Measurements from ENCODE around the gene TUBB4B.
A peak's percentile ranks its signal among the peaks of the same experiment; 100 is the strongest.
"Not testable (repeated sequence)": the region's sequence is repeated elsewhere in the genome, so short reads cannot be mapped to it uniquely, and the experiment has no call there.

The TUBB4B gene

DNA sequence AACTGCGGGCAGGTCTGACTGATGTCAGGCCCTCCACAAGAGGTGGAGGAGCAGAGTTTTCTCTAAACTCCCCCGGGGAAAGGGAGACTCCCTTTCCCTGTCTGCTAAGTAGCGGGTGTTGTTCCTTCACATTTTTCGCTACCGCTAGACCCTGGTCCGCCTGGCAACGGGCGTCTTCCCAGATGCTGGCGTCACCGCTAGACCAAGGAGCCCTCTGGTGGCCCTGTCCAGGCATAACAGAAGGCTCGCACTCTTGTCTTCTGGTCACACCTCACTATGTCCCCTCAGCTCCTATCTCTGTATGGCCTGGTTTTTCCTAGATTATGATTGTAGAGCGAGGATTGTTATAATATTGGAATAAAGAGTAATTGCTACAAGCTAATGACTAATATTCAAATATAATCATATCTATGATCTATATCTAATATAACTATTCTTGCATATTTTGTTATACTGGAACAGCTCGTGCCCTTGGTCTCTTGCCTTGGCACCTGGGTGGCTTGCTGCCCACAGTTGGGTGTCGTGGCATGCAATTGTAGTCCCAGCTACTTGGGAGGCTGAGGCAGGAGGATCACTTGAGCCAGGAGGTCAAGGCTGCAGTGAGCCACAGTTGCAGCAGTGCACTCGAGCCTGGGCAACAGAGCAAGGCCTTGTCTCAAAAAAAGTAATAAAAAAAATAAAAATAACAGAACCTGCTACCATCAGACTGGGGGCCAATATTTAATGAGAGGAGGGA is 21.3 kb downstream of the TUBB4B start:
- not testable (repeated sequence) for H3K4me1 ChIP-seq (ENCODE audit: insufficient read depth, low read length, severe bottlenecking); H3K9me3 ChIP-seq (ENCODE audit: low read length); H2AFZ ChIP-seq (ENCODE audit: low read length); H3K9me2 ChIP-seq (ENCODE audit: low read depth, low read length); H3K4me3 ChIP-seq (ENCODE audit: low read depth, low read length, poor library complexity, severe bottlenecking); H4K20me1 ChIP-seq (ENCODE audit: insufficient read depth, low read length); H3K27me3 ChIP-seq (ENCODE audit: insufficient read depth, low read length); H3K4me2 ChIP-seq (ENCODE audit: low read length); H3K9ac ChIP-seq (ENCODE audit: low read length); H3K79me2 ChIP-seq (ENCODE audit: insufficient read depth, low read length); H3F3A ChIP-seq (ENCODE audit: insufficient read depth, low read length); H3K27ac ChIP-seq (ENCODE audit: low read depth, low read length, poor library complexity, severe bottlenecking)
- H3K36me3 ChIP-seq (ENCODE audit: insufficient read depth, low read length) = peaks cover 30% of the 10 kb centered on the region
- TF ChIP-seq, protein P1, sequence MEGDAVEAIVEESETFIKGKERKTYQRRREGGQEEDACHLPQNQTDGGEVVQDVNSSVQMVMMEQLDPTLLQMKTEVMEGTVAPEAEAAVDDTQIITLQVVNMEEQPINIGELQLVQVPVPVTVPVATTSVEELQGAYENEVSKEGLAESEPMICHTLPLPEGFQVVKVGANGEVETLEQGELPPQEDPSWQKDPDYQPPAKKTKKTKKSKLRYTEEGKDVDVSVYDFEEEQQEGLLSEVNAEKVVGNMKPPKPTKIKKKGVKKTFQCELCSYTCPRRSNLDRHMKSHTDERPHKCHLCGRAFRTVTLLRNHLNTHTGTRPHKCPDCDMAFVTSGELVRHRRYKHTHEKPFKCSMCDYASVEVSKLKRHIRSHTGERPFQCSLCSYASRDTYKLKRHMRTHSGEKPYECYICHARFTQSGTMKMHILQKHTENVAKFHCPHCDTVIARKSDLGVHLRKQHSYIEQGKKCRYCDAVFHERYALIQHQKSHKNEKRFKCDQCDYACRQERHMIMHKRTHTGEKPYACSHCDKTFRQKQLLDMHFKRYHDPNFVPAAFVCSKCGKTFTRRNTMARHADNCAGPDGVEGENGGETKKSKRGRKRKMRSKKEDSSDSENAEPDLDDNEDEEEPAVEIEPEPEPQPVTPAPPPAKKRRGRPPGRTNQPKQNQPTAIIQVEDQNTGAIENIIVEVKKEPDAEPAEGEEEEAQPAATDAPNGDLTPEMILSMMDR (IDR thresholded peaks at IDR 0.05; ENCODE audit: low read length) = peak; percentile 40; the same call in 1 of the 2 replicates

DNA sequence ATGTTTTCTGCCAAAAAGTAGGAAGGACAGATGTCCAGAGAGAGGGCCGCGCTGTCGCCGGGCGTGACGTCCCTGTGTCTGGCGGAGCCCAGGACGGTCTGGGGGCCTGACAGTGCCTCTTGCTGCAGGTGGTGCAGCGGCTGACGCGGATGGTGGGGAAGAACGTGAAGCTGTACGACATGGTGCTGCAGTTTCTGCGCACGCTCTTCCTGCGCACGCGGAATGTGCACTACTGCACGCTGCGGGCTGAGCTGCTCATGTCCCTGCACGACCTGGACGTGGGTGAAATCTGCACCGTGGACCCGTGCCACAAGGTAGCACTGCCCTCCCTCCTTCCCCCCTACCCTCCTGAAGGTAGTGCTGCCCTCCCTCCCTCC is 21.8 kb downstream of the TUBB4B start:
- no peak overlapping the region for H2AFZ ChIP-seq (ENCODE audit: low read length)
- no peaks in the 10 kb centered on the region for H3K27me3 ChIP-seq (ENCODE audit: insufficient read depth, low read length)
- H3K4me1 ChIP-seq (ENCODE audit: insufficient read depth, low read length, severe bottlenecking) = peaks cover 13% of the 10 kb centered on the region
- H3K9me3 ChIP-seq (ENCODE audit: low read length) = no peaks in the 10 kb centered on the region
- no peak overlapping the region for H3K9ac ChIP-seq (ENCODE audit: low read length)
- peaks cover 36% of the 10 kb centered on the region for H3K36me3 ChIP-seq (ENCODE audit: insufficient read depth, low read length)
- TF ChIP-seq EZH2 (IDR thresholded peaks at IDR 0.05; ENCODE audit: borderline replicate concordance, low read length) = no peak
- TF ChIP-seq, protein P1 (IDR thresholded peaks at IDR 0.05; ENCODE audit: low read length) = no peak
- no peaks in the 10 kb centered on the region for H3K9me2 ChIP-seq (ENCODE audit: low read depth, low read length)
- H3K27ac ChIP-seq (ENCODE audit: low read depth, low read length, poor library complexity, severe bottlenecking) = no peak overlapping the region
- H3K4me3 ChIP-seq (ENCODE audit: low read depth, low read length, poor library complexity, severe bottlenecking) = no peak overlapping the region
- no peaks in the 10 kb centered on the region for H4K20me1 ChIP-seq (ENCODE audit: insufficient read depth, low read length)
- H3K79me2 ChIP-seq (ENCODE audit: insufficient read depth, low read length) = no peaks in the 10 kb centered on the region
- H3F3A ChIP-seq (ENCODE audit: insufficient read depth, low read length) = no peaks in the 10 kb centered on the region
- H3K4me2 ChIP-seq (ENCODE audit: low read length) = no peak overlapping the region

DNA sequence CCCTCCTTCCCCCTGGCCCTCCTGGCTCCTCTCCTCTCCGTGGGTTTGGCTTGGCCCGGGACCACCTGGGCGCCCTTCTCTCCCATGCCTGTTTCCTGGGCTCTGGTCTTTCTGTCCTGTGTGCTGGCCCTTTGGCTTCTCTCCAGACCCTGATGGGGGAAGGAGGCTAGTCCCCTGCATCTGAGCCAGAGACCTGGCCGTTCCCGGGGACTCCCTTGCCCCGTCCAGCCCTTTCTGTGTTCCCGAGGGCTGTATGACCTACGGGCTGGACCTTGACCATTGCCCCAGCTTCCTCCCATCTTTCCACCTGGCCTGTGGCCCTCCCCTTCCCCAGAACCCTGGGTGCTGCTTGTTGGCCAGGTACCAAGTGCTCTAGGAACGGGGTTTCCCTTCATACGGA is 22.4 kb downstream of the TUBB4B start:
- Histone ChIP-seq H3K4me2 (ENCODE audit: low read length) (no peak overlapping the region), H3K27me3 (ENCODE audit: insufficient read depth, low read length) (no peaks in the 10 kb centered on the region), H3K27ac (ENCODE audit: low read depth, low read length, poor library complexity, severe bottlenecking) (no peak overlapping the region), H3K36me3 (ENCODE audit: insufficient read depth, low read length) (peaks cover 36% of the 10 kb centered on the region), H3K79me2 (ENCODE audit: insufficient read depth, low read length) (no peaks in the 10 kb centered on the region), H3K4me3 (ENCODE audit: low read depth, low read length, poor library complexity, severe bottlenecking) (no peak overlapping the region), H3F3A (ENCODE audit: insufficient read depth, low read length) (no peaks in the 10 kb centered on the region), H4K20me1 (ENCODE audit: insufficient read depth, low read length) (no peaks in the 10 kb centered on the region), H3K9ac (ENCODE audit: low read length) (no peak overlapping the region), H3K4me1 (ENCODE audit: insufficient read depth, low read length, severe bottlenecking) (peaks cover 20% of the 10 kb centered on the region), H2AFZ (ENCODE audit: low read length) (no peak overlapping the region), H3K9me3 (ENCODE audit: low read length) (no peaks in the 10 kb centered on the region), H3K9me2 (ENCODE audit: low read depth, low read length) (no peaks in the 10 kb centered on the region)
- TF ChIP-seq, protein P1 (IDR thresholded peaks at IDR 0.05; ENCODE audit: low read length) = no peak
- no peak for TF ChIP-seq EZH2 (IDR thresholded peaks at IDR 0.05; ENCODE audit: borderline replicate concordance, low read length)
